ENCODE measurements around the gene ADAD2.

DNA sequence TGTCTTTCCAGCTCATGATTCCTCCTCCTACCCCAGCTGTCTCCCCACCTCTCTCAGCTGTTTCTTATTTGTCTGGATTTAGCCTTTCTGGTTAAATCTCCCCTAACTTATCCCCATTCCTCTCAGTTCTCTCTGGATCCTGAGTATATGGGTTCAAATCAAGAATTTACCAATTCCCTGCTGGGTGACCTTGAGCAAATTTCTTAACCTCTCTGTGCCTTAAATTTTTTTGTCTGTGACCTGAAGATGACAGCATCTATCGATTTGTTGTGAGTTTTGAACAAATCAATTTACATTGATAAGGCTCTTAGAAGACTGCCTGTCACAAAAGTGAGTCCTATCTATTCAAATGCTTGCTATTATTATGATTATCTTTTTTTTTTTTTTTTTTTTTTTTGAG, 50.8 kb downstream of the ADAD2 start:
- TF ChIP-seq POLR2AphosphoS5 (IDR thresholded peaks at IDR 0.05; ENCODE audit: low read depth, low read length) (no peak), TAF1 (IDR thresholded peaks at IDR 0.05; ENCODE audit: borderline replicate concordance, low read depth, low read length) (no peak)

All from GM12892 (cell line).